Measurements from ENCODE around the gene PTGFRN.
"Not testable (repeated sequence)": the region's sequence is repeated elsewhere in the genome, so short reads cannot be mapped to it uniquely, and the experiment has no call there.

Gene PTGFRN

GRCh38 chr1:116971258-116971860, 61.6 kb downstream of the PTGFRN start:
- H3K27ac ChIP-seq: no peak overlapping the region

GRCh38 chr1:116971965-116972673, 62.4 kb downstream of the PTGFRN start:
- TF ChIP-seq CTCF (conservative IDR thresholded peaks at IDR 0.05): no peak
- no peak for TF ChIP-seq ZFX (IDR thresholded peaks at IDR 0.05)
- no peak overlapping the region for H3K27ac ChIP-seq

More at GRCh38 chr1:116971258-116971860, 61.6 kb downstream of the PTGFRN start:
- TF ChIP-seq ZFX (IDR thresholded peaks at IDR 0.05) (no peak), CTCF (conservative IDR thresholded peaks at IDR 0.05) (no peak)

- TF ChIP-seq CTCF (conservative IDR thresholded peaks at IDR 0.05) (no peak), ZFX (IDR thresholded peaks at IDR 0.05) (no peak)
- no peak overlapping the region for H3K27ac ChIP-seq
Measured at GRCh38 chr1:116972674-116973030, 62.9 kb downstream of the PTGFRN start.

- not testable (repeated sequence) for H3K27ac ChIP-seq
Measured at GRCh38 chr1:116980309-116980708, 70.6 kb downstream of the PTGFRN start.

- TF ChIP-seq CTCF (conservative IDR thresholded peaks at IDR 0.05) (no peak), ZFX (IDR thresholded peaks at IDR 0.05) (no peak)
- no peak overlapping the region for H3K27ac ChIP-seq
Measured at GRCh38 chr1:116981521-116982037, 71.9 kb downstream of the PTGFRN start.

GRCh38 chr1:116982319-116983004, 72.7 kb downstream of the PTGFRN start:
- no peak overlapping the region for H3K27ac ChIP-seq
- TF ChIP-seq CTCF (conservative IDR thresholded peaks at IDR 0.05) (no peak), ZFX (IDR thresholded peaks at IDR 0.05) (no peak)

- TF ChIP-seq CTCF (conservative IDR thresholded peaks at IDR 0.05) (no peak), ZFX (IDR thresholded peaks at IDR 0.05) (no peak)
Measured at GRCh38 chr1:116983112-116983511, 73.4 kb downstream of the PTGFRN start.

More at GRCh38 chr1:116983112-116983511, 73.4 kb downstream of the PTGFRN start:
- no peak overlapping the region for H3K27ac ChIP-seq

Data from C4-2B (cell line).